Fibroblast of lung (primary cell): ENCODE measurements around the gene MEIOB. TPM values are rescaled to one million over a fixed set of nuclear protein-coding genes. Genes with fewer than 3 reads are reported as not detected.

Source experiments
- DNase-seq, 2 donors: peaks; one replicate each; pipeline versions ENCODE4 v3.0.0 to v3.0.0-alpha.2; 2010; ENCODE audit warnings: low read depth in 2 of 2
- H2AFZ ChIP-seq: 2 replicates; pipeline ENCODE4 v1.5.1; 2012; ENCODE audit warnings: low read length, control low read depth, inconsistent platforms
- H3K27ac ChIP-seq: 2 replicates; pipeline ENCODE4 v1.5.1; 2011; ENCODE audit warnings: low read length, control low read depth; ENCODE audit not compliant: insufficient read depth
- H3K27me3 ChIP-seq: 2 replicates; pipeline ENCODE4 v1.5.1; 2011; ENCODE audit warnings: mild to moderate bottlenecking, low read length; ENCODE audit not compliant: control insufficient read depth, insufficient read depth
- H3K36me3 ChIP-seq: 2 replicates; pipeline ENCODE4 v1.5.1; 2011; ENCODE audit warnings: low read length; ENCODE audit not compliant: control insufficient read depth, insufficient read depth
- H3K4me1 ChIP-seq: 2 replicates; pipeline ENCODE4 v1.5.1; 2011; ENCODE audit warnings: low read length; ENCODE audit not compliant: control insufficient read depth, insufficient read depth; ENCODE audit errors: extremely low read depth
- H3K4me2 ChIP-seq: 2 replicates; pipeline ENCODE4 v1.5.1; 2011; ENCODE audit warnings: low read length, control low read depth; ENCODE audit not compliant: insufficient read depth; ENCODE audit errors: extremely low read depth
- H3K4me3 ChIP-seq, 4 experiments: fragments of 200-600 bp in 1 of 4; sonication (generic) in 1 of 4; replicated peaks in 1 of 4; 2 replicates each; pipeline ENCODE4 v1.5.1; 2011 to 2016; ENCODE audit warnings: low read length in 4 of 4, low read depth in 3 of 4, mild to moderate bottlenecking in 3 of 4, control low read depth in 2 of 4, inconsistent platforms in 1 of 4, mixed read lengths in 1 of 4; ENCODE audit not compliant: insufficient read depth in 1 of 4; ENCODE audit errors: control extremely low read depth in 1 of 4
- H3K79me2 ChIP-seq: 2 replicates; pipeline ENCODE4 v1.5.1; 2012; ENCODE audit warnings: mild to moderate bottlenecking, low read length, inconsistent platforms; ENCODE audit not compliant: control insufficient read depth, insufficient read depth
- H3K9ac ChIP-seq: 2 replicates; pipeline ENCODE4 v1.5.1; 2011; ENCODE audit warnings: mild to moderate bottlenecking, low read length, control low read depth; ENCODE audit not compliant: insufficient read depth
- H3K9me3 ChIP-seq: 2 replicates; pipeline ENCODE4 v1.5.1; 2012; ENCODE audit warnings: low read depth, low read length; ENCODE audit not compliant: control insufficient read depth, insufficient read depth
- H4K20me1 ChIP-seq: 2 replicates; pipeline ENCODE4 v1.5.1; 2011; ENCODE audit warnings: low read length; ENCODE audit not compliant: control insufficient read depth, insufficient read depth; ENCODE audit errors: extremely low read depth
- CTCF ChIP-seq, 2 donors: IDR thresholded peaks in 1 of 2; conservative IDR thresholded peaks in 1 of 2; 1 replicate in 1 of 2; 2 replicates in 1 of 2; pipeline ENCODE4 v1.5.1; 2011 to 2012; ENCODE audit warnings: low read length in 2 of 2, control low read depth in 1 of 2, inconsistent platforms in 1 of 2, low read depth in 1 of 2, mild to moderate bottlenecking in 1 of 2
- EZH2 ChIP-seq: IDR thresholded peaks from 2 replicates; pipeline ENCODE4 v1.5.1; 2012; ENCODE audit warnings: low read length, control low read depth, mild to moderate bottlenecking; ENCODE audit errors: missing control alignments
- polyA plus RNA-seq, 2 donors: library from polyadenylated mRNA; depleted of rRNA in 1 of 2; stranded (reverse) in 1 of 2; unstranded in 1 of 2; fragments of >200 nt; gene quantifications; 2 replicates each; pipeline ENCODE4 v1.2.1, GENCODE V29; 2011 to 2012; ENCODE audit warnings: missing spikeins in 1 of 2
- total RNA-seq: library from RNA; depleted of rRNA; stranded (reverse); fragments of >200 nt; gene quantifications from 2 replicates; pipeline ENCODE4 v1.2.1, GENCODE V29; 2014

MEIOB gene
- total and polyA plus RNA-seq, 2 donors (not counting 1 experiment from before 2014, with no cell fraction given) = not detected

DNA sequence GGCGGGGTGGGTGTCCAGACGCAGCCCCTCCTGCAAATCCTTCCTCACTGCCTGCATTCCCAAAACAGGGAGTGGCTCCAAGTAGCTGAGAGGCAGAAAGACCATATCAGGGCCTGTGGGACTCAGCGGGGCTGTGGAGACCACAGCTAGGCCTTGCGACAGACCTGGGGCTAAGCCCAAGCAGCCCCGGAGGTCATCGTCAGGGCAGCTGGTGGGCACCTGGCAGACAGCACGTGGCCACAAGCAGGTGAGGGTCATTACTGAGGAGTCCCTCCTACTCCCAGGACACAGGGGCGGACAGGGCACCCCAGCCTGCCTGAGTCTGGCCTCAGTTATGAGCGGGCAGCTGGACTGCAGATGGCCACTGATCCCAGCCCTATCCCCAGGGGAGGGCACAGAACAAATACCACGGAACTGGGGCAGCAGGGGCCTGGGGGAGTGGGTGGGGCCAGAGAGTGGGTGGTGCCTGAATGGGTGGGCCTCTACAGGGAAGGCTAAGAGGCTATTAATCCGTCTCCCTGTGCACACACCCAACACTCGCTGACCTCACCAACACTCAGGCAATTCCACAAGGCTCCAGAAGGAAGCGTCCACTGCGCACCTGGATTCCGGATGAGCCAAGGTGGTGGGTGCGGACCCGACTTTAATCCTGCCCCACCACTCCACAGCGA lies 37.7 kb upstream of the MEIOB start:
- Histone ChIP-seq H3K27ac (no peak overlapping the region), H3K4me3 (no peak overlapping the region), H3K4me1 (no peaks in the 10 kb centered on the region), H4K20me1 (no peaks in the 10 kb centered on the region), H3K27me3 (no peaks in the 10 kb centered on the region), H3K9me3 (no peaks in the 10 kb centered on the region), H3K36me3 (no peaks in the 10 kb centered on the region), H3K9ac (no peak overlapping the region), H3K79me2 (no peaks in the 10 kb centered on the region), H3K4me2 (no peak overlapping the region), H2AFZ (no peak overlapping the region)
- DNase-seq = no peak
- TF ChIP-seq EZH2 = no peak
- TF ChIP-seq CTCF (conservative IDR thresholded peaks at IDR 0.05 in 1 of 2, IDR thresholded peaks at IDR 0.05 in 1 of 2; ENCODE audit: low read depth in 1 of 2, low read length in 2 of 2) = no peak

- Histone ChIP-seq H3K9ac (no peak overlapping the region), H3K36me3 (no peaks in the 10 kb centered on the region), H3K27me3 (peaks cover 6% of the 10 kb centered on the region), H2AFZ (no peak overlapping the region), H4K20me1 (no peaks in the 10 kb centered on the region), H3K4me3 (no peak overlapping the region), H3K4me2 (no peak overlapping the region), H3K4me1 (no peaks in the 10 kb centered on the region), H3K9me3 (no peaks in the 10 kb centered on the region), H3K79me2 (no peaks in the 10 kb centered on the region), H3K27ac (no peak overlapping the region)
- TF ChIP-seq CTCF (conservative IDR thresholded peaks at IDR 0.05 in 1 of 2, IDR thresholded peaks at IDR 0.05 in 1 of 2; ENCODE audit: low read depth in 1 of 2, low read length in 2 of 2) = no peak
- TF ChIP-seq EZH2 = no peak
- no peak for DNase-seq
Observed at GRCh38 chr16:1908983-1909382, 37.0 kb upstream of the MEIOB start.

DNA sequence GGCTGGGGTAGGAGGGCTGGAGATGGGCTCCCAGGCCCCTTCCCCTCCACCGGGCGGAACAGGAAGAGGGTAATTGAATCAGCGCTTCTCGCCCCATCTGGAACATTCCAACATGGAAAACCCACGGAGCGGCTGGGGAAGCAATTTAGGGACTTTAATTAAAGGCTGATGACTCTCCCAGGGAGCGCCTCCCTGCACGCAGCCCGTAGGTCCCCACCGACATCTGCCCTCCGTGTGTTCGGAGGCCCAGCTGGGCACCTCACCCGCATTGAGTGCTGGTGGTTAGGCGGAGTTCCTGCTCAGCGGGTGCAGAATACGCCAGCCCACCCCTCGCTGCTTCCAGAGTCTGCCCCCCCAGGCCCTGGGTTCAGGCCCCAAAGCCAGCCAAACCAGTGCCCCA lies 36.2 kb upstream of the MEIOB start:
- no peaks in the 10 kb centered on the region for H3K79me2 ChIP-seq
- no peak overlapping the region for H2AFZ ChIP-seq
- no peaks in the 10 kb centered on the region for H3K36me3 ChIP-seq
- H3K4me1 ChIP-seq = no peaks in the 10 kb centered on the region
- H3K9me3 ChIP-seq = no peaks in the 10 kb centered on the region
- TF ChIP-seq EZH2 (no peak), CTCF (conservative IDR thresholded peaks at IDR 0.05 in 1 of 2, IDR thresholded peaks at IDR 0.05 in 1 of 2; ENCODE audit: low read depth in 1 of 2, low read length in 2 of 2) (no peak)
- no peaks in the 10 kb centered on the region for H4K20me1 ChIP-seq
- H3K27ac ChIP-seq = no peak overlapping the region
- peaks cover 9% of the 10 kb centered on the region for H3K27me3 ChIP-seq
- no peak overlapping the region for H3K4me3 ChIP-seq
- H3K4me2 ChIP-seq = no peak overlapping the region
- DNase-seq = no peak
- H3K9ac ChIP-seq = no peak overlapping the region
